Ovary (tissue), 3 donors: ENCODE results near the gene SERF2.

ENCODE experiments used
- CTCF ChIP-seq, 3 donors: fragments of 450-650 bp in 2 of 3; fragments of 200-600 bp in 1 of 3; IDR thresholded peaks; one replicate each; pipeline versions ENCODE4 v1.5.1 to v1.8.0; 2016 to 2022; ENCODE audit warnings: antibody characterized with exemption in 3 of 3, mild to moderate bottlenecking in 1 of 3
- EP300 ChIP-seq: sonication (generic); formaldehyde crosslinking; IDR thresholded peaks from one replicate; pipeline ENCODE4 v1.6.1; 2017; ENCODE audit warnings: antibody characterized with exemption
- POLR2A ChIP-seq: fragments of 450-650 bp; IDR thresholded peaks from one replicate; pipeline ENCODE4 v1.6.1; 2017; ENCODE audit warnings: antibody characterized with exemption, mild to moderate bottlenecking, moderate library complexity
- donor health status: DM: no; HTN: no; CAD: no.

- no peak for TF ChIP-seq POLR2A
- TF ChIP-seq CTCF (IDR thresholded peaks at IDR 0.05) = no peak
- no peak for TF ChIP-seq EP300
Observed at GRCh38 chr15:43793647-43794046, 1.5 kb downstream of the SERF2 start.
